Anterior cingulate cortex (tissue), 58 donors: ENCODE data around the gene DNM2.
A peak's percentile ranks its signal among the peaks of the same experiment; 100 is the strongest.
"Not testable (repeated sequence)": the region's sequence is repeated elsewhere in the genome, so short reads cannot be mapped to it uniquely, and the experiment has no call there.

Source experiments
- DNase-seq, 58 donors: peaks; one replicate each; lab custom pipeline; 2025; lab: John Stamatoyannopoulos, UW

Gene DNM2

DNA sequence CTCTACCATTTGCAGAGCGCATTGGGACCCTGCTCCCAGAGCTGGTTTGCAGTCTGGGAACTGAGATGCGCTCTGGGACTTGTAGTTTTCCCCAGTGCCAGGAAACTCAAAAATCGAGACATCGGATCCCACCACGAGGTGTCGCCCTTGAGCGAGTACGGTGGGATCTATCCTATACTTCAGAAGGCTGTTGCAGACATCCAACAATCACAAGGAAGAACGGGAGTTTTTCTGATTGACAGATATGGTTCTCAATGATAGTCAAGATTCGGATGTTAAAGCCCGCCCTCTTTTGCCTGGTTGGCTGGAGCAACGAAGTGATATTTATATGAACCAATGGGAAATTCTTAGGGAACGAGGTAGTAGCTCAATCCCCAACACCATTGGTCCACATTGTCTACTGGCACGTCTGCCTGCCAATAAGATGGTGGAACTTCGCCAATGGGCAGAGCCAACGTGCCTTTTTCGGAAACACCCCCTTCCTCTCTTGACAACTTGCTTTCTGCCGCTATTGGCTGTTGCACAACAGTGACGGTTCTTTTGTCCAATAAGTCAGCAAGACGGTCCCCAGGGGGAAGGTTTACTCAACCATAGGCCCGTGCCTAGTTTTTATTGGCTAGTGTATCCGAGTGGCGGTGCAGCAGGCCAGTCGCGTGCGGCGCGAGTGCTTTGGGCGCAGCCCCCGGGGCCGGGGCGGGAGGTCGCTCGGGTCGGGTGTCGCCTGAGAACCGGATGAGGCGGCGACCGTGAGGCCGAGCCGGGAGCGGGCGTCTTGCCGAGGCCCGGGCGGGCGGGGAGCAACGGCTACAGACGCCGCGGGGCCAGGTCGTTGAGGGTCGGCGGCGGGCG is at the start of gene DNM2:
TSS of gene DNM2 (plus strand) at position 724 of the 849 bp plus-strand sequence. CDS start 164 bp downstream, outside the sequence.
- DNase-seq = peak; percentile 84 to 100 (median 99)

DNA sequence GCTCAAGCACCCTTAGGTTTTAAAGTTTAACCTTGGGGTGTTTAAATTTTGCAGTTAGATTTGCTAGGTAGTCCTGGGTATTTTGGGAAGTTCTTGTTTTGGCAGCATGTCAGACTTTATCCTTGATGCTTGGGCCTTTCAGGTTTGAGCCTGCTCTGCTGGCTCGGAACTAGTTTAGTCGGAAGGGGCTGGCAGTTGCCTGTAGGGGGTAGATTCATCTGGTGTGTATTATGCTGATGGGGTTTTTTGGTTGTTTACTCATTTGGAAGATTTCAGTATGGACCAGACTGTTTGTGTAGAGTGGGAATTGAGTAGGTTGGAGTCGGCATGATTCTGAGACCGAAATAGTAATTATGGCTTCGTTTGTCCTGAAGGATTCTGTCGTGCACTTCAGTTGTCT is 48.6 kb upstream of the DNM2 start:
- no peak for DNase-seq

- no peak for DNase-seq
These were observed 47.7 kb upstream of the DNM2 start for GRCh38 chr19:10670182-10670581.

GRCh38 chr19:10670876-10671804 is 46.7 kb upstream of the DNM2 start:
- no peak for DNase-seq

- DNase-seq = not testable (repeated sequence)
These were observed 46.0 kb upstream of the DNM2 start for GRCh38 chr19:10671922-10672321.

GRCh38 chr19:10675214-10675613 is 42.7 kb upstream of the DNM2 start:
- not testable (repeated sequence) for DNase-seq

DNA sequence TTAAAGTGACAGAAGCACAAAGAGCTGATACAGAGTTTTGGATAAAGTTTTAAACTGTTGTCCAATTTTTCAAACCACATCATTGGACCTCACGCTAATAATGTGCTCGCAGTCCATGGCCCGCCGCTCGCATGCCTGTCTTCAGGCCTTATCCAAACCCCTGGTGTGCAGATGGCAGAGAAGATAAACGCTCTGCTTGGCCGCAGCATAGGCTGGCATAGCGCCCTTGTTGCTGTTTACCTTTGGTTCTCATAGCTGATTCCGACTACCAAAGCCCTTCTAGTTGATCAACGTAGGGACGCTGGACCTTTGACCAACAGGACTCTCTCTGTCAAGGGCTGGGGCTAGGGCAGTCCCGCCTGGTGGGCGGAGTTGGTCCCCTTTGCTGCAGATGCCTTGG is 40.1 kb upstream of the DNM2 start:
- DNase-seq = no peak

GRCh38 chr19:10678813-10679212 is 39.1 kb upstream of the DNM2 start:
- DNase-seq = no peak

DNA sequence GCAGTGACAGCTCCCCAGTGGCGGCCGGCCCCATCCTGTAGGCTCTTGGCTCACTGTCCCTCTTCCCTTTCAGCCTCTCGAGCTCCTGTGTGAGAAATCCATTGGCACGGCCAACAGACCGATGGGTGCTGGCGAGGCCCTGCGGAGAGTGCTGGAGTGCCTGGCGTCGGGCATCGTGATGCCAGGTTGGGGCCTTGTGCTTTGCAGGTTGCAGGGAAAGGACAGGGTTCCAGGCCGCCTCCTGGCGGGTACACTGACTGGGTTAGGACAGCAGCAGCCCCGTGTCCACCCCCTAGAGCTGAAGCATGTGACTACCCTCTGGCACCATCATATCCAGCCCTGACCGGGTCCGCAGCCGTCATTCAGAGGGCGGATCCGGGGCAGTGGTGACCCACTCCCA is 38.1 kb upstream of the DNM2 start:
- no peak for DNase-seq

DNA sequence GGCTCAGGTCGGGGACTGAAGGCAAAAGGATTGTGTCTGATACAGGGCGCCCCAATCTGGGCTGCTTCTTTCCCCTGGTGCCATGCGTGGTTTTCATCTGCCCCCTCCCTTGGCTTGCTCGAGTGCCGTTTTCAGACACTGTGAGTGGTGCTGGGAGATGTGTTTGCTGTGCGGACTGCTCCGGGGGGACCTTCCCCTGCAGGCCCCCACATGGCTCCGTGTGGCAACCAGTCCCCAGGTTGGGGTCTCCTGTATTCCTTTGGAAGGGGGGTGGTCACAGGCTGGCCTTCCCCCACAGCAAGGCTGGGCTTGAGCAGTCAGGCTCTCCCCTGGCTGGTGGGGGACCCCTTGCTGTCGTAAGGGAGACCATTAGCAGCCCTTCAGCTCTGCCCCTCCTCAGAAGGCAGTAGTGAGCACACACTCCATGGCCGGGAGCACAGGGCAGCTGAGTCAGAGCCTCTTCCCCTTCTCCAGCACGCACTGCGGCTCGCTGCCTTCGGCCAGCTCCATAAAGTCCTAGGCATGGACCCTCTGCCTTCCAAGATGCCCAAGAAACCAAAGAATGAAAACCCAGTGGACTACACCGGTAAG is 37.2 kb upstream of the DNM2 start:
- no peak for DNase-seq

DNA sequence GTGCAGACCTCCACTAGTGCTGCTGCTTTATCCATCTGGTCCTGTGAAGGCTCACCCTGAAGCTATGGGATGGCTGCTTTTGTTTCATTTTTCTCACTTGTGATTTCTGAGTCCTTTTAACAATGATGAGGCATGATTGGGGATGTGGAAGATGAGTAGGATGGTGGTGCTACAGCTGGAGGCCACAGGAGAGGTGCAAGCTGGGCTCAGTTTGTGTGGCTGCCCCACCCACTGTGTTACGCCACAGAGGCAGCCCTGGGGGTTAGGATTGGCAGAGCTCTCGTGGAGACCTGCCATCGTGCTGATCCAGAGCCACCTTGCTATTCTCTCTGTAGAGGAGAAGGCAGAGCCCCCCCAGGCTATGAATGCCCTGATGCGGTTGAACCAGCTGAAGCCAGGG is 36.2 kb upstream of the DNM2 start:
- no peak for DNase-seq

DNA sequence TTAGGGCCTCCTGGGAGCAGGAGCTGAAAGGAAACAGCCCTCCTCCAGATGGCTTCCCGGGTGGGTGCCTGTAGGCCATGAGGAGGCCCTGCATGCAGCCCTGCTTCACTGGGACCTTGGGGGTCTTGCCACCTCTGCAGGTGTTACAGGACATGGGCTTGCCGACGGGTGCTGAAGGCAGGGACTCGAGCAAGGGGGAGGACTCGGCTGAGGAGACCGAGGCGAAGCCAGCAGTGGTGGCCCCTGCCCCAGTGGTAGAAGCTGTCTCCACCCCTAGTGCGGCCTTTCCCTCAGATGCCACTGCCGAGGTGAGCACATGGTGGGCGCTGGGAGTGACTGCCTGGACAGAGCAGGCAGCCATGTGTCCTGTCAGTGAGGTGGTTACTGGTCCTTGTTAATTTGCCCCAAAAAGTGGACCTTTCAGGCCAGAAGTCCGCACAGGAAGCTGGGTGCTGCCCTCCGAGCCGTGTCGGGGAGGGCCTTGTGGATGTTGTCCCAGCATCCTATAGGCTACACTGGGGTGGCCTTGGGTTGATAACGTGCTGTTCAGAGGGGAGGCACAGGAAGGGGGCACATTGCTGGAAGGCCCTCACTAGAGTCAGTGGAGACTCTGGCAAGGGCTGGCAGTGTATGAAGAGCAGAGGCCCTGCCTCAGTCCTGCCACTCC is 35.3 kb upstream of the DNM2 start:
- DNase-seq = no peak

DNA sequence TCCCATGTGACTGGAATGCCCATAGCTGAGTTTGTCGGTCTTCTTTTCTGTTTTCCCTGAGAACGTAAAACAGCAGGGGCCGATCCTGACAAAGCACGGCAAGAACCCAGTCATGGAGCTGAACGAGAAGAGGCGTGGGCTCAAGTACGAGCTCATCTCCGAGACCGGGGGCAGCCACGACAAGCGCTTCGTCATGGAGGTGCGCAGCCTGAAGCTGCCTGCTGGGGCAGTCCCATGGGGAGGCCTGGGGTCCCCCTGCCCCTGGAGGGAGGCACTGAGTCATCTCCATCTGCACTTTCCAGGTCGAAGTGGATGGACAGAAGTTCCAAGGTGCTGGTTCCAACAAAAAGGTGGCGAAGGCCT is 34.8 kb upstream of the DNM2 start:
- DNase-seq = no peak

GRCh38 chr19:10683582-10683981 is 34.3 kb upstream of the DNM2 start:
- no peak for DNase-seq

DNA sequence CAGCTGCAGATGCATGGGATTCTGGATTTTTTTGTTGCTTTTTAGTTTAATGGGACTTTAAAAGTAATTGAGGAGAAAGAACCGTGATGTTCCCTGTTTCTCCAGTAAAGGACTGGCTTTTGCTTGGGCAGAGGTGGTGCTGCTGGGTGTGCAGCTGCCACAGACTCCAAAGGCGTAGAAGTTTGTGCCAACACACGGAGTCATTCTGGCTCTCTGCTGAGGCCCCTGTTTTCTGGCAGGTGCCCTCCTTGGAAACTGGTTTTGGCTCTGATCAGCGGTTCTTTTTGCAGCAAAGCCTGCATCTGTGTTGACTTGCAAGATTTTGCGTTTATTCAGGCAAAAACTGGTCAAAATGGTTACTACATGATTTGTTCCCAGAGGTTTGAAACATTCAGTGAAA is 32.7 kb upstream of the DNM2 start:
- peak in 40 of 58 donors; percentile 2 to 76 (median 33) for DNase-seq

DNA sequence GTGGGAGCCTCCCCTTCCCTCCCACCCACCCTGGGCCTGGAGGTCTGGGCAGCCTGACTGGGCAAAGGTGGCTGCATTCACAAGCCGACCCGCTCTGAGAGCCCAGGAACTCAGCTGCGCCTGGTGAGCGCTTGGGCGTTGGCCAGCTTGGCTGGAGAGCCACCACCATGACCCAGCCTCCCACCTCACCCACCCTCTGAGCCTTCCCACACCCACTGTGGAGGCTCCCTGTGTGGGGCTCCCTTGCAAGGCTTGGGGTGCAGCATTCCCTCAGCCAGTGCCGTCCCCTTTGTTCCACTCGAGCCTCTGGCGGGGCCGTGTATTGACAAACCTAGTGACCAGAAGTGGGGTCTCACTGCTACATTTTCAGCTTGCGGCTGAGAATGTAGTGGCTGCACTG is 31.7 kb upstream of the DNM2 start:
- DNase-seq = peak in 1 of 58 donors; percentile 10

- DNase-seq = peak in 56 of 58 donors; percentile 12 to 85 (median 66)
These were observed 31.0 kb upstream of the DNM2 start for GRCh38 chr19:10686661-10687517.

DNA sequence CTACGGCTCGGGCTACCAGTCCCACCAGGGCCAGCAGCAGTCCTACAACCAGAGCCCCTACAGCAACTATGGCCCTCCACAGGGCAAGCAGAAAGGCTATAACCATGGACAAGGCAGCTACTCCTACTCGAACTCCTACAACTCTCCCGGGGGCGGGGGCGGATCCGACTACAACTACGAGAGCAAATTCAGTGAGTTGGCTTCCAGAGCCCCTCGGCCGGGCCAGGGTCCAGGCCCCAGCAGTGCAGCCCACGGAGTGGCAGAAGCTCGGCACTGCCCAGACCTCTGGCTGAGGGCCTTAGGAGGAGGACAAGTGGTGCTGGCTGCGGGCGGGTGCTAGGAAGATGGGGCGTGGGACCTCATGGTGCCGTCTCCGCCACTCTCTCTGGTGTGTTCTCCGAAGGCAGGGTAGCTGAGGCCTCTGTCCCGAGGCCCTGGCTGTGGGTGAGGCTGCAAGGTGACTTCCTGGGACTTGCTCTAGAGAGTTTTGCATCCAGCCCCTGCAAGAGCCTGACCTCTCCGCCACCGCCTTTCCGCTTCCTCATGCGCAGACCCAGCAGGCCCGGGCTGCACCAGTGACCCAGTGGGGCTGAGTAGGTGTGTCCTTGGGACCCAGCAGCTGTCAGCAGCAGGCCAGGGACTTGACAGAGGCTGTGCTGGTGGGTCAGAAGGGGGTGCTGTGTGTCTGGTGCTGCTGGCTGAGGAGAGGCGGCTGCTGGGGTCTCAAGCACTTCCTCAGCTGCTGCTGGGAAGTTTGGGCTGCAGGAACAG is 30.2 kb upstream of the DNM2 start:
- DNase-seq = no peak
